HG02840 (cell line): ENCODE results near the gene RABL6.
"Not testable (repeated sequence)": the region's sequence is repeated elsewhere in the genome, so short reads cannot be mapped to it uniquely, and the experiment has no call there.

Source experiments
- ATAC-seq: cut with Tn5 transposase; IDR thresholded peaks from one replicate; pipeline ENCODE4 v1.9.1; 2021; ENCODE audit warnings: mild to moderate bottlenecking, moderate library complexity, moderate number of reproducible peaks; ENCODE audit not compliant: unreplicated experiment, low FRiP score

Gene RABL6

GRCh38 chr9:136854842-136855460 is 47.2 kb downstream of the RABL6 start:
- ATAC-seq, result no peak

- no peak for ATAC-seq
These were observed 47.8 kb downstream of the RABL6 start for GRCh38 chr9:136855461-136856078.

- no peak for ATAC-seq
These were observed 48.3 kb downstream of the RABL6 start for GRCh38 chr9:136856079-136856476.

- no peak for ATAC-seq
These were observed 48.9 kb downstream of the RABL6 start for GRCh38 chr9:136856541-136857141.

- ATAC-seq, result no peak
These were observed 49.4 kb downstream of the RABL6 start for GRCh38 chr9:136857166-136857565.

- no peak for ATAC-seq
These were observed 50.0 kb downstream of the RABL6 start for GRCh38 chr9:136857581-136858412.

- no peak for ATAC-seq
These were observed 50.7 kb downstream of the RABL6 start for GRCh38 chr9:136858452-136858843.

GRCh38 chr9:136858844-136859757 is 51.4 kb downstream of the RABL6 start:
- ATAC-seq, result no peak

- no peak for ATAC-seq
These were observed 52.8 kb downstream of the RABL6 start for GRCh38 chr9:136860529-136860928.

GRCh38 chr9:136860933-136861873 is 53.5 kb downstream of the RABL6 start:
- no peak for ATAC-seq

- no peak for ATAC-seq
These were observed 54.2 kb downstream of the RABL6 start for GRCh38 chr9:136861874-136862457.

GRCh38 chr9:136862849-136863622 is 55.3 kb downstream of the RABL6 start:
- no peak for ATAC-seq

- ATAC-seq, result no peak
These were observed 56.0 kb downstream of the RABL6 start for GRCh38 chr9:136863623-136864273.

GRCh38 chr9:136865041-136865767 is 57.5 kb downstream of the RABL6 start:
- ATAC-seq, result no peak

- ATAC-seq, result no peak
These were observed 58.0 kb downstream of the RABL6 start for GRCh38 chr9:136865768-136866103.

GRCh38 chr9:136866898-136867421 is 59.2 kb downstream of the RABL6 start:
- not testable (repeated sequence) for ATAC-seq

- no peak for ATAC-seq
These were observed 59.7 kb downstream of the RABL6 start for GRCh38 chr9:136867480-136867879.
